Astrocyte of the hippocampus (primary cell): ENCODE measurements around the gene F12.
A peak's percentile ranks its signal among the peaks of the same experiment; 100 is the strongest.
"Not testable (repeated sequence)": the region's sequence is repeated elsewhere in the genome, so short reads cannot be mapped to it uniquely, and the experiment has no call there.

ENCODE experiments used
- DNase-seq: peaks from one replicate; pipeline ENCODE4 v3.0.0; 2011; ENCODE audit warnings: low read depth, low spot score

The F12 gene

GRCh38 chr5:177432143-177432838, 22.9 kb upstream of the F12 start:
- DNase-seq = peak; percentile 54

- no peak for DNase-seq
Observed at GRCh38 chr5:177431317-177432142, 22.2 kb upstream of the F12 start.

GRCh38 chr5:177430972-177431316, 21.6 kb upstream of the F12 start:
- DNase-seq = no peak

GRCh38 chr5:177430140-177430951, 21.0 kb upstream of the F12 start:
- DNase-seq = no peak

- no peak for DNase-seq
Observed at GRCh38 chr5:177429248-177430040, 20.1 kb upstream of the F12 start.

GRCh38 chr5:177428574-177429217, 19.3 kb upstream of the F12 start:
- no peak for DNase-seq

GRCh38 chr5:177427919-177428573, 18.7 kb upstream of the F12 start:
- DNase-seq = no peak

- DNase-seq = peak; percentile 29
Observed at GRCh38 chr5:177427211-177427822, 18.0 kb upstream of the F12 start.

- DNase-seq = no peak
Observed at GRCh38 chr5:177426566-177427210, 17.3 kb upstream of the F12 start, which contains the start of gene GRK6. TSS of gene GRK6 (plus strand) at chr5:177426676. CDS start at chr5:177426846, 170 bp downstream.

- DNase-seq = peak; percentile 100
Observed at GRCh38 chr5:177425801-177426565, 16.6 kb upstream of the F12 start.

GRCh38 chr5:177425196-177425800, 15.9 kb upstream of the F12 start:
- DNase-seq = no peak

GRCh38 chr5:177423671-177424070, 14.3 kb upstream of the F12 start:
- DNase-seq = no peak

- DNase-seq = no peak
Observed at GRCh38 chr5:177421062-177421798, 11.9 kb upstream of the F12 start.

- not testable (repeated sequence) for DNase-seq
Observed at GRCh38 chr5:177420472-177420871, 11.1 kb upstream of the F12 start.

GRCh38 chr5:177419046-177419445, 9.7 kb upstream of the F12 start:
- DNase-seq = no peak

GRCh38 chr5:177417081-177417480, 7.7 kb upstream of the F12 start:
- DNase-seq = not testable (repeated sequence)

- DNase-seq = no peak
Observed at GRCh38 chr5:177414481-177414880, 5.1 kb upstream of the F12 start.
